Hepatic stellate cell (primary cell): ENCODE measurements around the gene CASZ1.
A peak's percentile ranks its signal among the peaks of the same experiment; 100 is the strongest.

Experiments used
- DNase-seq: peaks from one replicate; pipeline ENCODE4 v3.0.0; 2011; ENCODE audit warnings: low spot score

Gene CASZ1

DNA sequence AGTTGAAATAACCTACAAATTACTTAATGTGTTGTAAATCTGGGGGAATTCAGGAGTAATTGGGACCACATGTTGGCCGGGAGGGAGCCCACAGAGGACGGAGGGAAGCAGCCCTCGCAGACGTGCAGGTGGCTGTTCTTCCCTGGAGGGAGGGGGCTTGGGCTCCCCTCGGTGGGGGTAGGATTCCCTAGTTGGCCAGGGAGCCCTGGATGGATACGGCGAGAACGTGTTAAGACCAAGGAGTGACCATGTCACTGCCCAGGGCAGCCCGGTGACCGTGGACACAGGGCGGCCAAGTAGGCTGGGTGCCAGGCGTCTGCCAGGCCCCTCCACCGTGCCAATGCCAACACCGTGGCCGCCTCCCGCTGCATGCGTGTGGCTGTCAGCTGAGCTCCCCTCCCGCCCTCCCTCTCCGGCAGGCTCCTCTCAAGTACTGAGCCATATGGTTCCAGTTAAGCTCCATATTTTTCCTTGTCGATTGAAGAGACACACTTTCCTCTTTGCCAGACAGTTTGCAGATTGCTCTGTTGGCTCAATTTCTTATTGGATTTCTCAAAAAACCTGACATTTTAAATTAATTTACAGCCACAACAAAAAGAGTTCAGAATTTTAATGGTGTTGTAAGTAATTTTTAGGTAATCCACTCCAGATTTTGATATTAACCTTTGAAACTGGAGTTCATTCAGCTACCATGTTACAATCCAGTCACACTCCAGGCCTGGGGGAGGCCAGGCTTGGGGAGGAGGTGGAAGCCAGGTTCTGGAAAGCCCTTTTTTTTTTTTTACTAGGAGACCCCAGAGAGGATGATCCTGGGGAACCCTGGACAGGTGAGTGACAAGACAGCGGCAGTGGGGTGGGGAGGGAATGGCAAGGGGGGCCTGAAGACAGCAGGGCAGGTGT lies 71.2 kb downstream of the CASZ1 start:
- DNase-seq, result peak; percentile 48

DNA sequence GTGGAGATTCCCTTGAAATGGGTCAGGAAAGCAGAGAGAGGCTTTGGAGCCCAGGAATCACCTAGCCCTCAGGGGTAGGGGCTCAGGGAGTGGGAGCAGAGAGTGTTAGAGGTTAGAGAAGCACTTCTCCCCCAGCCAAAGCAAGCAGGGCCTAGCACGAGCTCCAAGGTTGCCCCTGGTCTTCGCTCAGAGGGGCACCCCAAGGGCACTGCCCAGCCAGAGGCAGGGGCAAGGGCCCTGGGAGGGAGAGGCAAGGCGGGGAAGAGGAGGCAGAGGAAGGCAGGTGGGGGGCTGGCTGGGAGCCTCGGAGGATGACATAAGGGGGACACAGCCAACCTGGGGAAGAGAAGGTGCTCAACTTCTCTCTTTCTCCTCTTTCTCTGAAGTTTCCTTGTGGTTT lies 71.9 kb downstream of the CASZ1 start:
- no peak for DNase-seq

GRCh38 chr1:10724052-10724494 lies 72.4 kb downstream of the CASZ1 start:
- DNase-seq, result no peak

- DNase-seq, result no peak
These were observed 73.1 kb downstream of the CASZ1 start for GRCh38 chr1:10723317-10723716.

DNA sequence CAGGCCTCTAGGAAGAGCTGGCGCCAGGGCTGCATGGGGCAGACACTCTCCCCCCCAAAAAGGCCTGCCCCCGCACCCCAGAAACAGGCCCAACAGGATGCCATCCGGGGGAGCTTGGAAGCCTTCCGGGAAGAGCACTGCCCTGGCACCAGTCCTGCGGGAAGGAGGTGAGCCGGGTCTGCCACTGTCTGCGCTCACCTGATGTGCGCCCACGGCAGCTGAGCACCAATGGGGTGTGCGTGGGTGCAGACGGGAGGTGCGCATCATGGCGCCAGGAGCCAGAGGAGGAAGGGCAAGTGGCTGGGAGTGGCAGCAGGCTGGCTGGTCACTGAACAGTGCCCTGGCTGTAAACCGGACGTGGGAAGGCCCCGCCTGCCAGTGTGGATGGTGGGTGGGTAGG lies 73.6 kb downstream of the CASZ1 start:
- no peak for DNase-seq

GRCh38 chr1:10721381-10722321 lies 74.8 kb downstream of the CASZ1 start:
- no peak for DNase-seq

- no peak for DNase-seq
These were observed 75.8 kb downstream of the CASZ1 start for GRCh38 chr1:10720635-10721034.

- no peak for DNase-seq
These were observed 78.4 kb downstream of the CASZ1 start for GRCh38 chr1:10718083-10718415.

DNA sequence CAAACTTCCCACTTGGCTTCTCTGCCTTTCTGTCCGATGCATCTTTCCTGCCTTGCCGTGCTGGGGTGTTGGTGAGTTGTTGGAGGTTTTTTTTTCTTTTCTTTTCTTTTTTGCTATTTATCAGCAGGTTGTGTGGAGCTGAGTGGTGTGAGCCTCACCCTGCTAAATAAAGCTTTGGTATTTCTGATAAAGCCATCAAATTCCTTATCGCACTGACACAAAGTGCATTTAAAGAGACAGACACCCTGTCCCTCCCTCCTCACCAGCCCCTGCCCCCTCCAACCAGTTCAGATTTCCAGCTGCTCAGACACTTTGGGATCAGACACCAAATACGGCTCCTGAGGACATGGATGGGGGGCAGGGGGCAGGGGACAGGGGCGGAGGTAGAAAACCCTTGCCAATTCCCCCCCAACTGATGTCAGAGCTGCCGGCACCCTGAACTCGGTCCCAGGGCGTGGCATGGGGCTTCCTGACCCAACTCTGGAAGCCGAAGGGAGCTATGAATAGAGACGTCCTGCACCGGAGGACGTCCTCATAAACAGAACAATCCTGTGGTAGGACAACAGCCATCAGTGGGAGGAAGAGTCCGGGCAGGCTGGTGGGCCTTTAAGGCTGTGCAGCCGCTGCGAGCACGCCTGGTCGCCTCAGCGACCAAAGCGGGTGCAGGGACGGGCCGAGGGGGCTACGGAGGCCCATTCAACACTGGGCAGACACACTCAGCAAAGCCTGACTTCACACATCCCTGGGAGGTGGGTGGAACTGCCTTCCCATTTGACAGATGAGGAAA lies 79.0 kb downstream of the CASZ1 start:
- no peak for DNase-seq

GRCh38 chr1:10716840-10717239 lies 79.6 kb downstream of the CASZ1 start:
- no peak for DNase-seq

GRCh38 chr1:10714337-10715114 lies 81.9 kb downstream of the CASZ1 start:
- no peak for DNase-seq

- DNase-seq, result no peak
These were observed 82.8 kb downstream of the CASZ1 start for GRCh38 chr1:10713614-10714013.

- no peak for DNase-seq
These were observed 83.7 kb downstream of the CASZ1 start for GRCh38 chr1:10712568-10713362.

DNA sequence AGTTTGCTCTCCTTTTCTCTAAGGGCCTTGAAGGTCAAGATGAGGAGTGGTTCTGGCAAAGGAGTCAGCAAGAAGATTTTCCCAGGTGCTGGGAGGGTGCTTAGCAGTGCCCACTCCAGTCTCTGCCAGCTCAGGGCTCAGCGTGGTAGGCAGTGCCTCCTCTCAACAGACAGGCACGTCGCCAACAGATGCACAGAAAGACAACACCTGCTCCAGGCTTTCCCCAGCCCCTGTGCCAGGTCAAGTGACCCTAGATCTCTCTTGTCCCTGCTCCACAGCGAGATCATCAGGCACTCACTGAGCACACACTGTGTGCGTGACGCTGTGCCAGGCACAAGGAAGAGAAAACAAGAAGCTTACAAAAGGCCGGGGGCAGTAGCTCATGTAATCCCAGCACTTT lies 86.0 kb downstream of the CASZ1 start:
- no peak for DNase-seq

- no peak for DNase-seq
These were observed 86.8 kb downstream of the CASZ1 start for GRCh38 chr1:10709646-10710045.

DNA sequence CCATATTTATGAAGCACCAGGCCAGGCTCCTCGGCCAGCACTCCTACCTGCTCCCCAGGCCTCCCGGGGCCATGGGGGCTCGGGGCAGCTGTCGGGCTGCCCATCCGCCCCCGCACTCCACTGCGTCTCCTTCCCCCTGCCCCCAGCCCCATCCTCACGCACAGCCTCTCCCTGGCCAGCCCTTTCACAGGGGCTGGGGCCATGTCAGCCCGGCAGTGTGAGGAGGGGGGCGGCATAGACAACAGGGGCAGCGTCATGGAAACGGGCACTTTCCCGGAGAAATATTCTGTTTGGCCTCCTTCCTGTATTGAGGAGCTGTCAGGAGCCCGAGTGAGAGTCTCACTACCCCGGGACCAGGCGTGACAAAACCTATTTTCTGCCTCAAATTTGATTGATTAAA lies 87.3 kb downstream of the CASZ1 start:
- no peak for DNase-seq

DNA sequence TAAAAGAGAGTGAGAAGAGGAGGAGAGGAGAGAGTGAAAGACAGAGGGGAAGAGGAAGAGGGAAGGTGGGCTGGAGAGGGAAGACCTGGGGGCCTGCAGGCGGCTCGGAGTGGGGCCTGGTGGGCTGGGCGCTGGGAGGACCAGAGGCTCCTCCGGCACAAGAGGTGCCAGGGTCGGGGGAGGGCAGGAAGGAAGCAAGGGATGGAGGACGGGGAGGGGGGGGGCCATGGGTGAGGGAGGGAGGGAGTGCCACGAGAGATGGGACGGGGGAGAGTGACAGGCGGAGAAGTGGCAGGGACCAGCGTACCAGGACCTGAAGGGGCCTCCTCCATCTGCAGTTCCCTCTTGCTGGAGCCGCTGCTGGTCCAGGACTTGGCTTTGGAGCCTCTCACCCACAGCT lies 87.7 kb downstream of the CASZ1 start:
- no peak for DNase-seq

GRCh38 chr1:10707208-10707607 lies 89.2 kb downstream of the CASZ1 start:
- no peak for DNase-seq

- DNase-seq, result no peak
These were observed 90.0 kb downstream of the CASZ1 start for GRCh38 chr1:10706376-10706913.

GRCh38 chr1:10705953-10706352 lies 90.5 kb downstream of the CASZ1 start:
- no peak for DNase-seq
